H9 (cell line): Measurements from ENCODE around the gene MMAA. TPM values are rescaled to one million over a fixed set of nuclear protein-coding genes. Genes with fewer than 3 reads are reported as not detected.

Experiments used
- DNase-seq: peaks from one replicate; pipeline ENCODE4 v3.0.0-alpha.2; 2017
- H2AFZ ChIP-seq: one replicate; pipeline ENCODE4 v1.6.1; 2013; ENCODE audit warnings: mild to moderate bottlenecking, low read length, control low read depth, moderate library complexity
- H2AK5ac ChIP-seq: 2 replicates; pipeline ENCODE4 v1.6.1; 2013; ENCODE audit warnings: low read length, control low read depth, mixed read lengths; ENCODE audit not compliant: insufficient read length
- H2BK120ac ChIP-seq: one replicate; pipeline ENCODE4 v1.6.1; 2013; ENCODE audit warnings: low read depth, mild to moderate bottlenecking, low read length, control low read depth, inconsistent platforms; ENCODE audit not compliant: poor library complexity, severe bottlenecking
- H2BK12ac ChIP-seq: 2 replicates; pipeline ENCODE4 v1.6.1; 2013; ENCODE audit warnings: low read length, control low read depth, mixed read lengths, low read depth; ENCODE audit not compliant: insufficient read length
- H2BK15ac ChIP-seq: 2 replicates; pipeline ENCODE4 v1.6.1; 2013; ENCODE audit warnings: low read depth, low read length, control low read depth
- H2BK20ac ChIP-seq: one replicate; pipeline ENCODE4 v1.6.1; 2013; ENCODE audit warnings: low read depth, mild to moderate bottlenecking, low read length, control low read depth, inconsistent platforms; ENCODE audit not compliant: poor library complexity, severe bottlenecking
- H2BK5ac ChIP-seq: 2 replicates; pipeline ENCODE4 v1.6.1; 2013; ENCODE audit warnings: low read length, control low read depth, mixed read lengths; ENCODE audit not compliant: insufficient read length
- H3K14ac ChIP-seq: 2 replicates; pipeline ENCODE4 v1.6.1; 2013; ENCODE audit warnings: low read length, control low read depth; ENCODE audit not compliant: insufficient read depth
- H3K18ac ChIP-seq: 2 replicates; pipeline ENCODE4 v1.6.1; 2013; ENCODE audit warnings: low read depth, mild to moderate bottlenecking, mixed read lengths, low read length, control low read depth; ENCODE audit not compliant: insufficient read length
- H3K23ac ChIP-seq: 2 replicates; pipeline ENCODE4 v1.6.1; 2013; ENCODE audit warnings: low read length, control low read depth, mixed read lengths, low read depth; ENCODE audit not compliant: insufficient read length
- H3K23me2 ChIP-seq: 2 replicates; pipeline ENCODE4 v1.6.1; 2013; ENCODE audit warnings: low read depth, mild to moderate bottlenecking, mixed read lengths, low read length, control low read depth; ENCODE audit not compliant: insufficient read length, poor library complexity, severe bottlenecking
- H3K27ac ChIP-seq: 2 replicates; pipeline ENCODE4 v1.5.1; 2013; ENCODE audit warnings: low read length, control low read depth, mixed read lengths, low read depth; ENCODE audit not compliant: insufficient read length
- H3K27me3 ChIP-seq: 2 replicates; pipeline ENCODE4 v1.6.1; 2013; ENCODE audit warnings: low read length, control low read depth, inconsistent platforms; ENCODE audit not compliant: insufficient read depth
- H3K4ac ChIP-seq: 2 replicates; pipeline ENCODE4 v1.6.1; 2013; ENCODE audit warnings: low read depth, mild to moderate bottlenecking, control low read depth, inconsistent platforms, low read length, moderate library complexity
- H3K4me1 ChIP-seq: 2 replicates; pipeline ENCODE4 v1.6.1; 2013; ENCODE audit warnings: low read length, control low read depth, inconsistent platforms; ENCODE audit not compliant: insufficient read depth
- H3K4me2 ChIP-seq: 2 replicates; pipeline ENCODE4 v1.6.1; 2013; ENCODE audit warnings: low read length, control low read depth, mixed read lengths; ENCODE audit not compliant: insufficient read length, insufficient read depth
- H3K56ac ChIP-seq: 2 replicates; pipeline ENCODE4 v1.6.1; 2013; ENCODE audit warnings: low read depth, mild to moderate bottlenecking, mixed read lengths, low read length, control low read depth; ENCODE audit not compliant: insufficient read length
- H3K79me1 ChIP-seq: 2 replicates; pipeline ENCODE4 v1.6.1; 2013; ENCODE audit warnings: low read depth, mild to moderate bottlenecking, moderate library complexity, low read length, control low read depth, inconsistent platforms; ENCODE audit not compliant: insufficient read depth, poor library complexity, severe bottlenecking
- H3K79me2 ChIP-seq: 2 replicates; pipeline ENCODE4 v1.6.1; 2013; ENCODE audit warnings: low read length, control low read depth, inconsistent platforms; ENCODE audit not compliant: insufficient read depth
- H3K9ac ChIP-seq: 2 replicates; pipeline ENCODE4 v1.6.1; 2013; ENCODE audit warnings: low read length, control low read depth, mixed read lengths; ENCODE audit not compliant: insufficient read length; ENCODE audit errors: extremely low read depth
- H3K9me3 ChIP-seq: one replicate; pipeline ENCODE4 v1.6.1; 2013; ENCODE audit warnings: low read depth, low read length, inconsistent platforms; ENCODE audit not compliant: control insufficient read depth
- H3T11ph ChIP-seq: one replicate; pipeline ENCODE4 v1.6.1; 2013; ENCODE audit warnings: mild to moderate bottlenecking, low read length, control low read depth, inconsistent platforms
- H4K20me1 ChIP-seq: one replicate; pipeline ENCODE4 v1.6.1; 2013; ENCODE audit not compliant: control insufficient read depth, insufficient read length, insufficient read depth
- H4K5ac ChIP-seq: 2 replicates; pipeline ENCODE4 v1.6.1; 2013; ENCODE audit warnings: low read depth, mild to moderate bottlenecking, mixed read lengths, low read length, control low read depth; ENCODE audit not compliant: insufficient read length
- H4K8ac ChIP-seq: replicated peaks from 2 replicates; pipeline ENCODE4 v1.6.1; 2013; ENCODE audit warnings: low read length, control low read depth, mixed read lengths, low read depth; ENCODE audit not compliant: insufficient read length
- H4K91ac ChIP-seq: 2 replicates; pipeline ENCODE4 v1.6.1; 2013; ENCODE audit warnings: low read depth, mild to moderate bottlenecking, moderate library complexity, mixed read lengths, low read length, control low read depth; ENCODE audit not compliant: insufficient read length
- H3K27ac Mint-ChIP-seq, 3 experiments: 2 replicates in 2 of 3; 3 replicates in 1 of 3; pipeline ENCODE4 v1.8.0; 2020 to 2021; ENCODE audit warnings: mixed read lengths in 3 of 3, mild to moderate bottlenecking in 1 of 3, moderate library complexity in 1 of 3
- H3K27me3 Mint-ChIP-seq: 2 replicates; pipeline ENCODE4 v1.8.0; 2021; ENCODE audit warnings: low read depth, mild to moderate bottlenecking, moderate library complexity, mixed read lengths
- H3K36me3 Mint-ChIP-seq, 3 experiments: 2 replicates in 2 of 3; 3 replicates in 1 of 3; pipeline ENCODE4 v1.8.0; 2020 to 2021; ENCODE audit warnings: low read depth in 3 of 3, mixed read lengths in 3 of 3; ENCODE audit not compliant: insufficient read depth in 1 of 3
- H3K4me1 Mint-ChIP-seq, 2 experiments: 2 replicates each; pipeline ENCODE4 v1.8.0; 2020; ENCODE audit warnings: mixed read lengths in 2 of 2
- H3K4me3 Mint-ChIP-seq, 2 experiments: 2 replicates in 1 of 2; 3 replicates in 1 of 2; pipeline ENCODE4 v1.8.0; 2020 to 2021; ENCODE audit warnings: mild to moderate bottlenecking in 2 of 2, mixed read lengths in 2 of 2, moderate library complexity in 1 of 2
- H3K9me3 Mint-ChIP-seq, 2 experiments: 2 replicates in 1 of 2; 3 replicates in 1 of 2; pipeline ENCODE4 v1.8.0; 2020; ENCODE audit warnings: mild to moderate bottlenecking in 2 of 2, mixed read lengths in 2 of 2, moderate library complexity in 1 of 2
- CTCF ChIP-seq: fragments of 200-600 bp; sonication (generic); conservative IDR thresholded peaks from 3 replicates; pipeline ENCODE4 v1.8.0; 2021; ENCODE audit warnings: antibody characterized with exemption, mild to moderate bottlenecking
- total RNA-seq: library from RNA; stranded (reverse); gene quantifications from 2 replicates; pipeline ENCODE4 v1.2.1, GENCODE V29; 2021

The MMAA gene
- total RNA-seq, 1 experiment from 2014 or later, result 3.0 TPM

DNA sequence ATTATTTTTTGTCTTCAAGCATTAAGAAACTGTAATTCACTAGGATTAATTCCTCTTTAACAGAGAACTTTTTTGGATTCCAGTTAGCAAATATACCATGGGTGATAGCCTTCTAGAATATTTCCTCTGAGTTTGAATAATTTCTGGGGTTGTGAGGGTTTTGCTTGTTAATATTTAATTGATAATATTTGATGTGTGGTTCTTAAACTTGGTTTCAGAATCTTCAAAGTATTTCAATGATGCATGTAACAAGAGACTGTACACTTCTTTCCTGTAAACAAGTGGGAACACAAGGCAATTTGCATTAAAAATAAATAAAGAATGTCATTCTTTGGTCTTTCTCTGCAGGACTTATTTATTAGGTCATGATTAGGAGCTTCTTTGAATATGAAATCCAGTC, 51.2 kb downstream of the MMAA start:
- Histone ChIP-seq H3K56ac (no peak overlapping the region), H3K18ac (no peak overlapping the region), H2BK15ac (no peak overlapping the region), H2BK120ac (no peak overlapping the region), H3K9ac (no peak overlapping the region), H3K4me1 (no peaks in the 10 kb centered on the region), H2BK20ac (no peak overlapping the region), H3T11ph (no peak overlapping the region), H2AFZ (no peak overlapping the region), H4K8ac (no peak overlapping the region), H3K14ac (no peak overlapping the region), H3K23ac (no peak overlapping the region), H2BK5ac (no peak overlapping the region), H4K5ac (no peak overlapping the region), H3K27ac (no peak overlapping the region), H3K27me3 (no peaks in the 10 kb centered on the region), H4K20me1 (no peaks in the 10 kb centered on the region), H3K79me2 (no peaks in the 10 kb centered on the region), H2BK12ac (no peak overlapping the region), H3K4me2 (no peak overlapping the region), H3K4ac (no peak overlapping the region), H3K23me2 (no peaks in the 10 kb centered on the region), H4K91ac (no peak overlapping the region), H3K79me1 (no peaks in the 10 kb centered on the region), H2AK5ac (no peak overlapping the region), H3K9me3 (no peaks in the 10 kb centered on the region)
- no peaks in the 10 kb centered on the region for H3K36me3 Mint-ChIP-seq
- no peak for DNase-seq
- no peak for TF ChIP-seq CTCF
- H3K27me3 Mint-ChIP-seq, result no peaks in the 10 kb centered on the region
- H3K27ac Mint-ChIP-seq, result no peak overlapping the region; a peak in 1 of 7 replicates
- H3K4me1 Mint-ChIP-seq, result peaks cover 0 to 5% of the 10 kb centered on the region in 2 experiments; a peak in 1 of 4 replicates
- peaks cover 2 to 3% of the 10 kb centered on the region in 2 experiments; a peak in 1 of 5 replicates for H3K9me3 Mint-ChIP-seq
- H3K4me3 Mint-ChIP-seq, result no peak overlapping the region
